ENCODE measurements around the gene CAMSAP2. TPM values are rescaled to one million over a fixed set of nuclear protein-coding genes. Genes with fewer than 3 reads are reported as not detected.

The CAMSAP2 gene
- total and polyA plus RNA-seq, 2 of the 8 experiments (the other 6 are each of a cell fraction or from before 2014, with no cell fraction given), result 4.2 to 27.6 TPM

DNA sequence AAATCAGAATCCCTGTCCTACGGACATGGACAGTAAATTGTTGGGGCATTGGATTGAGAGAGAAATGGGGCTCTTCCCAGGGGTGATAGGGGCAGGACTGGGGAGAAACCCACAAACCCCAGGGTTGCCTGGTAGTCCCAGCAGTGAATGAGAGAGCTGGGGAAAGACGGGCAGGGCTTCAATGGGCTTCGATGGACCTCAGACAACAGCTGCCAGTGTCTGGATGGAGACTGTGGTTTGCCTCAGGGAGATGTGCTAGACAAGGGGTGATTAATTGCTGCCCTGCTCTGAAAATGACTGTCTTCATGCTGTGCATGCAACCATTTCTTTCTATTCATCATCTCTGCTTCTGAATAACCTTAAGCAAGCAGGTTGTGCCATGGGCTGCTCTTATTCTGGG, 141.5 kb downstream of the CAMSAP2 start:
- H2BK120ac ChIP-seq (replicated peaks; ENCODE audit: low read depth, low read length), result no peak overlapping the region
- no peak overlapping the region for H3K4me2 ChIP-seq (ENCODE audit: insufficient read depth in 1 of 2, low read depth in 2 of 2, low read length in 2 of 2)
- no peaks in the 10 kb centered on the region for H3K36me3 ChIP-seq (ENCODE audit: control insufficient read depth in 2 of 4, insufficient read depth in 4 of 4, low read length in 3 of 4)
- H3K27me3 ChIP-seq (replicated peaks in 1 of 4; ENCODE audit: control insufficient read depth in 3 of 4, extremely low read depth in 1 of 4, insufficient read depth in 3 of 4, low read length in 3 of 4), result no peaks in the 10 kb centered on the region
- ChIA-PET CTCF (ENCODE audit: partially characterized antibody) (interaction anchor here (0.6 to 6.3 kb wide), 4 partner anchors 11 to 258 kb away, joined by 3 to 47 read pairs (median 4); partner anchors contain the start of gene INAVA), POLR2A (ENCODE audit: partially characterized antibody) (interaction anchor here (1.2 to 7.9 kb wide), 3 partner anchors 11 to 16 kb away, joined by 3 to 68 read pairs (median 5); no protein-coding TSS in a partner anchor)
- 71% methylated on average over 3 of the region's 3 CpGs; no CpG with 5 or more reads in 1 of the 2 experiments for WGBS, 2 experiments (ENCODE audit: extremely low coverage in 1 of 2, insufficient coverage in 1 of 2, insufficient read length in 1 of 2, insufficient replicate concordance in 2 of 2, low coverage in 1 of 2, low lambda C conversion rate in 2 of 2, missing lambda C conversion rate in 1 of 2)
- no peak overlapping the region for H3K56ac ChIP-seq (replicated peaks; ENCODE audit: insufficient read length, low read depth, low read length)
- H2BK5ac ChIP-seq (ENCODE audit: low read depth, low read length), result no peak overlapping the region
- H3K9ac ChIP-seq (replicated peaks in 1 of 4; ENCODE audit: extremely low read depth in 1 of 4, low read depth in 3 of 4, low read length in 3 of 4), result no peak overlapping the region
- no peak overlapping the region for H2BK15ac ChIP-seq (ENCODE audit: low read length)
- TF ChIP-seq CBX8 (IDR thresholded peaks at IDR 0.05; ENCODE audit: borderline replicate concordance, low read depth, low read length) (no peak), EZH2 (IDR thresholded peaks at IDR 0.05; ENCODE audit: low read depth, low read length, severe bottlenecking) (no peak), RAD21 (IDR thresholded peaks at IDR 0.05 in 1 of 2, conservative IDR thresholded peaks at IDR 0.05 in 1 of 2; ENCODE audit: low read depth in 2 of 2, low read length in 2 of 2) (no peak), TAF7 (optimal IDR thresholded peaks at IDR 0.05; ENCODE audit: borderline replicate concordance, low read depth, low read length) (no peak), RXRA (IDR thresholded peaks at IDR 0.05; ENCODE audit: insufficient read depth, low read depth, low read length) (no peak), RBBP5 (IDR thresholded peaks at IDR 0.05; ENCODE audit: borderline replicate concordance, low read depth, low read length) (no peak), CTBP2 (IDR thresholded peaks at IDR 0.05; ENCODE audit: borderline replicate concordance, insufficient read depth, insufficient read length, low read length) (no peak)
- H2AFZ ChIP-seq (ENCODE audit: low read length), result no peak overlapping the region
- peak in 1 of 2 experiments; percentile 37 for DNase-seq (ENCODE audit: low read depth in 1 of 2, low spot score in 2 of 2)
- H4K8ac ChIP-seq (ENCODE audit: extremely low read depth, insufficient read depth, low read length), result no peak overlapping the region
- no peak overlapping the region for H4K5ac ChIP-seq (ENCODE audit: insufficient read length, low read depth, low read length)
- no peak overlapping the region for H3K4me3 ChIP-seq (ENCODE audit: extremely low read depth in 1 of 4, insufficient read depth in 2 of 4, low read depth in 3 of 4, low read length in 4 of 4)
- H3K27ac ChIP-seq (ENCODE audit: low read depth, low read length), result no peak overlapping the region
- H2BK12ac ChIP-seq (ENCODE audit: low read depth, low read length), result no peak overlapping the region
- H3K4ac ChIP-seq (replicated peaks; ENCODE audit: insufficient read length, low read depth, low read length), result no peak overlapping the region
- no peak overlapping the region for H4K91ac ChIP-seq (replicated peaks; ENCODE audit: insufficient read length, low read length)
- H3K14ac ChIP-seq (ENCODE audit: insufficient read length), result no peak overlapping the region
- no peak overlapping the region for H2BK20ac ChIP-seq (ENCODE audit: low read length)
- no peaks in the 10 kb centered on the region for H3K79me1 ChIP-seq (ENCODE audit: low read depth, low read length)
- H3K23me2 ChIP-seq (ENCODE audit: low read depth, low read length), result no peaks in the 10 kb centered on the region
- H3K9me3 ChIP-seq (ENCODE audit: insufficient read depth in 2 of 2, low read depth in 1 of 2, low read length in 1 of 2), result no peaks in the 10 kb centered on the region
- H3K18ac ChIP-seq (ENCODE audit: extremely low read depth, low read length), result no peak overlapping the region
- H3K79me2 ChIP-seq (ENCODE audit: control insufficient read depth in 1 of 2, insufficient read depth in 2 of 2, low read length in 2 of 2), result no peaks in the 10 kb centered on the region
- peaks cover 0 to 6% (median 5%) of the 10 kb centered on the region in 4 experiments; a peak in 4 of 7 replicates for H3K4me1 ChIP-seq (replicated peaks in 1 of 4; ENCODE audit: control insufficient read depth in 3 of 4, insufficient read depth in 4 of 4, low read length in 3 of 4)
- no peak overlapping the region for H3K23ac ChIP-seq (ENCODE audit: insufficient read length)
- no peak for FAIRE-seq
- H2AK5ac ChIP-seq (ENCODE audit: low read depth, low read length), result no peak overlapping the region
- no peaks in the 10 kb centered on the region for H4K20me1 ChIP-seq (replicated peaks in 1 of 2; ENCODE audit: control insufficient read depth in 1 of 2, insufficient read depth in 2 of 2, low read length in 2 of 2)
